GM12891 (cell line): Measurements from ENCODE around the gene RUNX3.

Source experiments
- PAX5 ChIP-seq: IDR thresholded peaks from 2 replicates; pipeline ENCODE4 v1.6.1; 2011; ENCODE audit warnings: low read length, moderate library complexity, mild to moderate bottlenecking; ENCODE audit not compliant: insufficient read depth, severe bottlenecking
- POLR2A ChIP-seq: IDR thresholded peaks from 2 replicates; pipeline ENCODE4 v1.6.1; 2011; ENCODE audit warnings: low read depth, low read length, control low read depth
- POLR2AphosphoS5 ChIP-seq: IDR thresholded peaks from 2 replicates; pipeline ENCODE4 v1.6.1; 2011; ENCODE audit warnings: low read depth, low read length, control low read depth
- POU2F2 ChIP-seq: IDR thresholded peaks from 2 replicates; pipeline ENCODE4 v1.6.1; 2011; ENCODE audit warnings: low read depth, mild to moderate bottlenecking, control low read depth, low read length, moderate library complexity
- SPI1 ChIP-seq: IDR thresholded peaks from 2 replicates; pipeline ENCODE4 v1.6.1; 2011; ENCODE audit warnings: low read depth, low read length, control low read depth
- TAF1 ChIP-seq: IDR thresholded peaks from 2 replicates; pipeline ENCODE4 v1.6.1; 2011; ENCODE audit warnings: low read depth, low read length, control low read depth

DNA sequence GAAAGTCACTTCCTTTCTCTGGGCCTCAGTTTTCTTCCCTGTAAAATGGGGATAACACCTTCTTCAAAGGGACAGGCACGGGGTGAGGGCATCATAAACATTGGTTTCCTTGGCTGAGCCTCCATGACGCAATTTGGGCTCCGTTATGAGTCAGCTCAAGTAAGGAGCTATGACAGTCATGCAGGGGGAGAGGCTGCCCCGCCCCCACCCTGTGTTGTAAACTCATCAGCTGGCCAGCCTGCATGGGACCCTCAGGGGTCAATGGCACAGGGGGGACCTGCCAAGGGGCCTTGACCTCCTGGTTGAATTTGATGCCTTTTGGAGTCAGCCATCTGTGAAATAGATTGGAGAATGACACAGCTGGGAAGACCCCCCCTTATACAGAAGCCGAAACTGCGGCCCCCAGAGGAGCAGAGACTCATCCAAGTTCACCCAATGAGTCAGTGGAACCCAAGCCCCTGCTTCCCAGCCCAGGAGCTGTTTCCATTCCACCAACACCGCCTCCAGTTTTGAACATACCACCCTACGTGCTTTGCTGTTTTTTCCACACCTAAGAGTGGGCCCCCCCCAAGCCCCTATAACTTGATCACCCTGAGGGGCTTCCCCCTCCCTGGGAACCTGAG, 36.8 kb upstream of the RUNX3 start:
- no peak for TF ChIP-seq POLR2A
- no peak for TF ChIP-seq TAF1
- TF ChIP-seq POLR2AphosphoS5: no peak
- TF ChIP-seq SPI1: no peak
- TF ChIP-seq PAX5: no peak
- TF ChIP-seq POU2F2: peak; percentile 64; the same call in 1 of the 2 replicates
